Dermis microvascular lymphatic vessel endothelial cell (primary cell): ENCODE results near the gene ENAH. TPM values are rescaled to one million over a fixed set of nuclear protein-coding genes. Genes with fewer than 3 reads are reported as not detected.
"Not testable (repeated sequence)": the region's sequence is repeated elsewhere in the genome, so short reads cannot be mapped to it uniquely, and the experiment has no call there.

Source experiments
- DNase-seq, 2 donors: peaks; one replicate each; pipeline versions ENCODE4 v3.0.0 to v3.0.0-alpha.2; 2010; ENCODE audit warnings: low read depth in 2 of 2
- total RNA-seq: library from RNA; depleted of rRNA; stranded (reverse); fragments of >200 nt; gene quantifications from 2 replicates; pipeline ENCODE4 v1.2.1, GENCODE V29; 2014

Gene ENAH
- total RNA-seq, 1 donor from 2014 or later, result 17.7 TPM

GRCh38 chr1:225650179-225650578, 2.7 kb downstream of the ENAH start:
- no peak for DNase-seq

DNA sequence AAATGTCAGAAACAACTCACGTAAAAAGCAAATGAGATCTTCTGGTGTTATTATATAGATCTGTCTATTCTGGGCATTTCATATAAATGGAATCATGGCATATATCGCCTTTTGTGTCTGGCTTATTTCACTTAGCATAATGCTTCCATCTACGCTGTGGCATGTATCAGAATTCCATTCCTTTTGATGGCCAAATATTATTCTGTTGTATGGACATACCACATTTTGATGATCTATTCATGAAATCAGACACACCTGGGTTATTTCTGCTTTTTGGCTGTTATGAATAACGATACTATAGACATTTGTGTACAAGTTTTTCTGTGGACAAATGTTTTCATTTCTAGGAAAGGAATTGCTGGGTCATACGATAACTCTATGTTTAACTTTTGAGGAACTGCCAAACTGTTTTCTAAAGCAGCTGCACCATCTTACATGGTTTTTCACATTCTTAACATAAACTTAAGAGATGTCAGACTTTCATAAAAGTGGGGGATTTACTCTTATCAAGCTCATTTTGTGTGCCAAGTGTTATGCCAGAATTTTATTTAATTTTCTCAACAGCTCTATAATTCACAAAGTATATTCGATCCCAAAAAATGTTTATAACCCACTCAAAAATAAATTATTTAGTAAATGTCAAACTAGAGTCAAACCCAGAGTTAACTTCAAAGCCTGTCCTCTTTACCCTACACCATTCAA, 7.6 kb downstream of the ENAH start:
- DNase-seq, result no peak

DNA sequence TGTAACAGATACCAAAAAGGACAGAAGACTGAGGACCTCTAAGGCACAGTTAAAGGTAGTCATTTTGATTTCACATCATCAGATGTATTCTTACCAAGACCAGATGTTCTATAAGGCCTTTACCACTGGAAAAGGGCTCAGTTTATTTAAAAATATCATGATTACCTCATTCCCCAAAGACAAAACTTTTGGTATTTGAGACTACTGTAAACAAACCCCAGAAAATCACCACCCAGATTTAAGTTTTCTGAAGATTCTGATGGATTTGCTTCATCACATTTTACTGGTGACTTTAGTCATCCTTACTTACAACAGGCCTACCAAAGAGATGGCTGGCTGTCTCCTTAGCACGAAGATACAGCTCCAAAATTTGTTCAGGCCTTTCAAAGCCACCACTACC, 8.3 kb downstream of the ENAH start:
- no peak for DNase-seq

- DNase-seq, result peak in 1 of 2 donors; percentile 58
Observed at GRCh38 chr1:225642177-225642576, 10.7 kb downstream of the ENAH start.

GRCh38 chr1:225638853-225639252, 14.1 kb downstream of the ENAH start:
- no peak for DNase-seq

DNA sequence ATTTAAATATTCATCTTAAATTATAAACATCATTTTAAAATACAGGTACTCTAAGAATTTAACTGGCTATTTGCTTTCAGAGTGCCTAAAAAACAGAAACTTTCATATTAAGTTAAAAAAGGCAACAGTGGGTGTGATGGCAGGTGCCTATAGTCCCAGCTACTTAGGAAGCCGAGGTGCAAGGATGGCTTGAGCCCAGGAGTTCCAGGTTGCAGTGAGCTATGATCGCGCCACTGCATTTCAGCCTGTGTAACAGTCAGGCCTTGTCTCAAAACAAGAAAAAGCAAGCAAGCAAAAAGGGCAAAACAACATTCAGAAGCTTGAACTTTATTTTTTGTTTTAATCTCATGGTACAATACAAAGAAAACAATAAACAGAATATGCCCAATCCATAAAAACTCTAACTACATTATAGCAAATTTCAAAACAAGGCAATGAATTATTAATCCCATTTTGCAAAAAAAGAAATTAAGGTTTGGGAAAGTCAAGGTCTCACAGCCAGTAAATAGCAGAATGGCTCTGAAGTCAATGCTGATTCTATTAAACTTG, 15.2 kb downstream of the ENAH start:
- DNase-seq, result no peak

- not testable (repeated sequence) for DNase-seq
Observed at GRCh38 chr1:225636992-225637391, 15.9 kb downstream of the ENAH start.

DNA sequence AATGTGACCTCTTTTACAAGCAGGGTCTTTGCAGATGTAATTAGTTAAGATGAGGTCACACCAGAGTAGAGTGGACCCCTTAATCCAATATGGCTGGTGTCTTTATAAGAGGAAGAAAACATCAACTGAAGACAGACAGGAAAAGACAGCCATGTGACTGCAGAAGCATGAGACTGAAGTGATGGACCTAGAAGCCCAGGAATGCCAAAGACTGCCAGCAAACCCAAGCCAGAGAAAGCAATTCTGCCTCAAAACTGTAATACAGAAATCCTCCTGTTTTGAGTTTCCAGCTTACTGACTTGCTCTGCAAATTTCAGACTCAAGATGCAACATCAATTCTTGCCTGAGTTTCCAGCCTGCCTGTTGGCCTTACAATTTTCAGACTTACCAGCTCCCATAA, 17.3 kb downstream of the ENAH start:
- DNase-seq, result no peak

- not testable (repeated sequence) for DNase-seq
Observed at GRCh38 chr1:225632836-225633235, 20.1 kb downstream of the ENAH start.

DNA sequence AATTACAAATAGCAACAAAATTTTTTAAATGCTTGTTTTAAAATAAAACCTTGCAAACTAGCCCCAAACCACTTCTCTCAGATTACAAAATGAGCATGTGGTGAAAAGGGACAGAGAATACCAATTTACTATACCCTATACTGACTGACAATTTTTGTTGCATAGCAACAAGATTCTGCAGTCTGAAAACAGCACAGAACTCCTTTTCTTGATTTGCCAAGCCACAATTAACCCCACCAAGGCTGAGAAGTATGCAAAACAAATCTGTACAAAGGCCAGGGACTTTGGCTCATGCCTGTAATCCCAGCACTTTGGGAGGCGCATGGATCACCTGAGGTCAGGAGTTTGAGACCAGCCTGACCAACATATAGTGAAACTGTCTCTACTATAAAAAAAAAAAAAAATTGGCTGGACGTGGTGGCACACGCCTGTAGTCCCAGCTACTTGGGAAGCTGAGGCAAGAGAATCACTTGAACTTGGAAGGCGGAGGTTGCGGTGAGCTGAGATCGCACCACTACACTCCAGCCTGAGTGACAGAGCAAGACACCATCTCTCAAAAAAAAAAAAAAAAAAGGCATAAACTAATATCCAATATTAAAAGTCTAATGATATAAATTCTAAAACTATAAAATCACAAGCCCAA, 21.8 kb downstream of the ENAH start:
- DNase-seq, result no peak

- DNase-seq, result no peak
Observed at GRCh38 chr1:225629483-225629882, 23.4 kb downstream of the ENAH start.

GRCh38 chr1:225628794-225629193, 24.1 kb downstream of the ENAH start:
- DNase-seq, result not testable (repeated sequence)

- DNase-seq, result no peak
Observed at GRCh38 chr1:225627304-225627947, 25.5 kb downstream of the ENAH start.

- no peak for DNase-seq
Observed at GRCh38 chr1:225626698-225627097, 26.2 kb downstream of the ENAH start.

DNA sequence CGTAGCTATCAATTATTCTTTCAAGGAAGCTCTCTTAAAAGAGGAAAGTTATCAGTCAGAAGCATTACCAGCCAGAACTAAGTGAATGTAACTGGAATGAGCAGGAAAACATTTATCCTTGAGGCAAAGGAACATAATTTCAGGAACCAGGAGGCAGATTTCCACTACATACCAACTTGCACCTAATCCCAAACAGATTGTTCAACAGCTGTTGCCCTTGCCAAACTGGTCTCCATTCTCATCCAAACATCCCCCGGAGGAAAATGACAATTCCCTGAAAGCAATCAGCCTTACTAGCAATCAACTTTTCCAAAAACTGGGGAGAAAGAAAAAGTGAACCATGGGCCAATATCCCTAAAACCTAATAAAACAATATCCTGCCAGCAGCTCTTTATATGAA, 35.0 kb downstream of the ENAH start:
- no peak for DNase-seq

- DNase-seq, result no peak
Observed at GRCh38 chr1:225617479-225617878, 35.4 kb downstream of the ENAH start.

DNA sequence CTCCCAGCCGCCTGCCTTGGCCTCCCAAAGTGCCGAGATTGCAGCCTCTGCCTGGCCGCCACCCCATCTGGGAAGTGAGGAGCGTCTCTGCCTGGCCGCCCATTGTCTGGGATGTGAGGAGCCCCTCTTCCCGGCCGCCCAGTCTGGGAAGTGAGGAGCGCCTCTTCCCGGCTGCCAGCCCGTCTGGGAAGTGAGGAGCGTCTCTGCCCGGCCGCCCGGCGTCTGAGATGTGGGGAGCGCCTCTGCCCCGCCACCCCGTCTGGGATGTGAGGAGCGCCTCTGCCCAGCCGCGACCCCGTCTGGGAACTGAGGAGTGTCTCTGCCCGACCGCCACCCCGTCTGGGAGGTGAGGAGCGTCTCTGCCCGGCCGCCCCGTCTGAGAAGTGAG, 37.5 kb downstream of the ENAH start:
- DNase-seq, result not testable (repeated sequence)

DNA sequence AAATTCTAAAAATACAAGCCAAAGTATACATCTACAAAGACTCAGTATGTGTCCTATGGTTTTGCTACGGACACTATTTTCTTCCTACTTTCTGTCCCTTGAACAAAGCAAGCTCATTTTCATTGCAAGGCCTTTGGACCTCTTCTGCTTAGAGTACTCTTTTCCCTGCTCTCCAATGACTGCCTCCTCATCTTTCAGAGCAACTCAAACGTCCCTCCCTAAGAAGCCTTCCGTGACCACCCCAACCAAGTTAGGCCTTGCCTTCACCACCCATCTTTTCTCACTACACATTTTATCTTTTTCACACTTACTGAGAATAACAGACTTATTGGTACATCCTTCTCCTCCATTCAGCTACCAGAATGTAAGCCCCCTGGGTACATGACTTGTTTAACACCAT, 39.9 kb downstream of the ENAH start:
- DNase-seq, result no peak

DNA sequence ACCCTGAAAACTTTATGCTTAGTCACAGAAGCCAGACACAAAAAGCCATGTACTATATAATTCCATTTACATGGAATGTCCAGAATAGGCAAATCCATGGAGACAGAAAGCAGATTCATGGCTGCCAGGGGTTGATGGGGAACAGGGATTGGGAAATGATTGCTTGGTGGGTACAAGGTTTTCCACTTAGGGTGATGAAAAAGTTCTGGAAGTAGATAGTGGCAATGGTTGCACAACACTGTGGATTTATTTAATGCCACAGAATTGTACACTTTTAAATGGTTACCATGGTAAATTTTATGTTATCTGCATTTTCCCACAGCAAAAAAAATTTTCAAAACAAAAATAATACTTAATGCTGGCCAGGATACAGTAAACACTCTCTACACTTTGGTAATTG, 40.6 kb downstream of the ENAH start:
- DNase-seq, result no peak

DNA sequence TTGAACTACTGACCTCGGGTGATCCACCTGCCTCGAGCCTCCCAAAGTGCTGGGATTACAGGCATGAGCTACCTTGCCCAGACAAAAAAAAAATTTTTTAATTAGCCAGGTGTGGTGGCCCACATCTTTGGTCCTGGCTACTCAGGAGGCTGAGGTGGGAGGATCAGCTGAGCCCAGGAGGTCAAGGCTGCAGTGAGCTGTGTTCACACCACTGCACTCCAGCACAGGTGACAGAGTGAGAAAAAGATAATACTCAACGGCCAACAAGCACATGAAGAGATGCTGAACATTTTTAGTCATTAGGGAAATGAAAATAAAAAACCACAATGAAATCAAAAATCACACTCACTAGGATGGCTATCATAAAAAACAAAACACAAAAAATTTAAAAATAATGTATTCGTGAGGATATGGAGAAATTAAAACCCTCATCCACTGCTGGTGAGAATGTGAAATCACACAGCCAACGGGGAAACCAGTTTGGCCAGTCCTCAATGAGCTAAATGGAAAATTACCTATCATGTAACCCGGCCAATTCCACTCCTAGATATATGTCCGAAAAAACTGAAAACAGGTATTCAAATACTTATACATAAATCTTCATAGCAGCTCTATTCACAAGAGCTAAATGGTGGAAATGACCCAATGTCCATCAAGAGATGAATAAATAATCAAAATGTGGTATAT, 41.2 kb downstream of the ENAH start:
- no peak for DNase-seq

GRCh38 chr1:225610539-225610938, 42.4 kb downstream of the ENAH start:
- DNase-seq, result no peak
